OCI-LY7 (cell line): Measurements from ENCODE around the gene TP53RK. TPM values are rescaled to one million over a fixed set of nuclear protein-coding genes. Genes with fewer than 3 reads are reported as not detected.

Experiments used
- BruUV-seq: library from RNA; stranded (reverse); fragments of 400-500 nt; replicated peaks from 2 replicates; lab custom pipeline; 2021; lab: Mats Ljungman, UMichigan
- CTCF ChIA-PET: fragments of 300-600 bp; sonication (Branson Sonifier 250); formaldehyde crosslinking; loops from one replicate; lab custom pipeline; 2022; ENCODE audit warnings: antibody characterized with exemption; ENCODE audit not compliant: unreplicated experiment; lab: Charles Lee
- POLR2A ChIA-PET: fragments of 300-600 bp; sonication (Branson Sonifier 250); formaldehyde crosslinking; loops from one replicate; lab custom pipeline; 2022; ENCODE audit warnings: antibody characterized with exemption; lab: Charles Lee
- DNase-seq: peaks from one replicate; pipeline ENCODE4 v3.0.0-alpha.2; 2015; ENCODE audit warnings: low spot score
- H2AFZ ChIP-seq: fragments of 200-600 bp; sonication (generic), shearing (Covaris generic); 2 replicates; pipeline ENCODE4 v1.6.1; 2014; ENCODE audit warnings: mild to moderate bottlenecking, antibody characterized with exemption, low read length, moderate library complexity
- H3K27ac ChIP-seq: fragments of 200-600 bp; sonication (generic); 2 replicates; pipeline ENCODE4 v1.5.1; 2014; ENCODE audit warnings: mixed run types, low read depth, mild to moderate bottlenecking, moderate library complexity, low read length, inconsistent platforms; ENCODE audit not compliant: poor library complexity, severe bottlenecking
- H3K36me3 ChIP-seq: fragments of 200-600 bp; sonication (generic); 2 replicates; pipeline ENCODE4 v1.6.1; 2014; ENCODE audit warnings: mild to moderate bottlenecking, antibody characterized with exemption, low read length, moderate library complexity, mixed read lengths; ENCODE audit not compliant: insufficient read depth
- H3K4me1 ChIP-seq: fragments of 200-600 bp; sonication (generic); 2 replicates; pipeline ENCODE4 v1.5.1; 2014; ENCODE audit warnings: mild to moderate bottlenecking, low read length; ENCODE audit not compliant: insufficient read depth, poor library complexity, severe bottlenecking
- H3K4me2 ChIP-seq: fragments of 200-600 bp; sonication (generic); 2 replicates; pipeline ENCODE4 v1.6.1; 2014; ENCODE audit warnings: mild to moderate bottlenecking, low read length
- H3K4me3 ChIP-seq: fragments of 200-600 bp; sonication (generic); 2 replicates; pipeline ENCODE4 v1.5.1; 2014; ENCODE audit warnings: mild to moderate bottlenecking, low read depth, low read length; ENCODE audit not compliant: poor library complexity, severe bottlenecking
- H3K79me2 ChIP-seq: fragments of 200-600 bp; sonication (generic); 2 replicates; pipeline ENCODE4 v1.6.1; 2016; ENCODE audit warnings: low read depth, mild to moderate bottlenecking, low read length, moderate library complexity, mixed read lengths; ENCODE audit not compliant: insufficient read depth
- H3K9me2 ChIP-seq: fragments of 200-600 bp; sonication (generic); 2 replicates; pipeline ENCODE4 v1.6.1; 2016; ENCODE audit warnings: mild to moderate bottlenecking, low read length, mixed read lengths; ENCODE audit not compliant: insufficient read depth
- H3K9me3 ChIP-seq: fragments of 200-600 bp; sonication (generic); 2 replicates; pipeline ENCODE4 v1.6.1; 2014; ENCODE audit warnings: mild to moderate bottlenecking, mixed run types, low read length, mixed read lengths
- H4K20me1 ChIP-seq: fragments of 200-600 bp; sonication (generic); 2 replicates; pipeline ENCODE4 v1.6.1; 2014; ENCODE audit warnings: mild to moderate bottlenecking, antibody characterized with exemption, low read length, moderate library complexity, mixed read lengths; ENCODE audit not compliant: insufficient read depth
- CTCF ChIP-seq: fragments of 200-600 bp; sonication (generic); conservative IDR thresholded peaks from 2 replicates; pipeline ENCODE4 v1.5.1; 2014; ENCODE audit warnings: mild to moderate bottlenecking, antibody characterized with exemption, low read length, moderate library complexity, mixed read lengths
- EZH2phosphoT487 ChIP-seq: fragments of 200-600 bp; sonication (generic); IDR thresholded peaks from 2 replicates; pipeline ENCODE4 v1.6.1; 2018; ENCODE audit warnings: low read depth, borderline replicate concordance, mild to moderate bottlenecking, mixed run types, antibody characterized with exemption, low read length, moderate library complexity, mixed read lengths
- intact Hi-C: fragments of 100-400 bp; cut with micrococcal nuclease; formaldehyde crosslinking; loops from one replicate; pipeline ENCODE4 v1.10.0; 2022; ENCODE audit not compliant: unreplicated experiment
- total RNA-seq, 2 experiments: library from RNA; depleted of rRNA in 1 of 2; stranded (reverse); fragments of >200 nt in 1 of 2; shearing (Covaris generic) in 1 of 2; gene quantifications; 2 replicates each; pipeline ENCODE4 v1.2.3, GENCODE V29; 2014 to 2022

TP53RK gene
- total RNA-seq, 2 experiments from 2014 or later, result 18.6 to 32.9 TPM

GRCh38 chr20:46713957-46714834, 25.0 kb upstream of the TP53RK start:
- no peak overlapping the region for H3K27ac ChIP-seq
- ChIA-PET CTCF (no interaction called here), POLR2A (no interaction called here)
- no peaks in the 10 kb centered on the region for H4K20me1 ChIP-seq
- DNase-seq, result no peak
- H3K4me2 ChIP-seq, result no peak overlapping the region
- no peak overlapping the region for H3K4me3 ChIP-seq
- no peaks in the 10 kb centered on the region for H3K4me1 ChIP-seq
- no peaks in the 10 kb centered on the region for H3K9me3 ChIP-seq
- H3K9me2 ChIP-seq, result no peaks in the 10 kb centered on the region
- intact Hi-C loops, result no loop called here
- no peak for TF ChIP-seq CTCF
- TF ChIP-seq EZH2phosphoT487, result no peak
- no peaks in the 10 kb centered on the region for H3K36me3 ChIP-seq
- H3K79me2 ChIP-seq, result no peaks in the 10 kb centered on the region
- no TSS peak for BruUV-seq
- H2AFZ ChIP-seq, result no peak overlapping the region

GRCh38 chr20:46712056-46712636, 22.9 kb upstream of the TP53RK start:
- Histone ChIP-seq H3K4me2 (no peak overlapping the region), H2AFZ (no peak overlapping the region), H3K9me2 (no peaks in the 10 kb centered on the region), H4K20me1 (no peaks in the 10 kb centered on the region), H3K4me3 (no peak overlapping the region), H3K9me3 (peaks cover 2% of the 10 kb centered on the region; the same call in 1 of the 2 replicates), H3K79me2 (no peaks in the 10 kb centered on the region), H3K36me3 (no peaks in the 10 kb centered on the region), H3K4me1 (no peaks in the 10 kb centered on the region), H3K27ac (no peak overlapping the region)
- BruUV-seq, result no TSS peak
- ChIA-PET CTCF (no interaction called here), POLR2A (no interaction called here)
- DNase-seq, result no peak
- intact Hi-C loops, result no loop called here
- TF ChIP-seq CTCF (no peak), EZH2phosphoT487 (no peak)
